Amniotic stem cell (primary cell): ENCODE measurements around the gene RIPOR1.

ENCODE experiments used
- DNase-seq: peaks from one replicate; lab custom pipeline; 2025; lab: John Stamatoyannopoulos, UW

RIPOR1 gene

GRCh38 chr16:67539691-67540635 lies 11.3 kb downstream of the RIPOR1 start:
- no peak for DNase-seq

- DNase-seq, result no peak
Observed at GRCh38 chr16:67540756-67541155, 12.1 kb downstream of the RIPOR1 start.

GRCh38 chr16:67541391-67542263 lies 13.0 kb downstream of the RIPOR1 start:
- no peak for DNase-seq

- no peak for DNase-seq
Observed at GRCh38 chr16:67542464-67542863, 13.8 kb downstream of the RIPOR1 start.

- DNase-seq, result no peak
Observed at GRCh38 chr16:67543036-67543435, 14.4 kb downstream of the RIPOR1 start.

- no peak for DNase-seq
Observed at GRCh38 chr16:67543582-67543981, 15.0 kb downstream of the RIPOR1 start.

GRCh38 chr16:67544329-67544841 lies 15.8 kb downstream of the RIPOR1 start:
- DNase-seq, result no peak

- DNase-seq, result no peak
Observed at GRCh38 chr16:67544844-67545664, 16.4 kb downstream of the RIPOR1 start.

- no peak for DNase-seq
Observed at GRCh38 chr16:67545665-67546024, 17.0 kb downstream of the RIPOR1 start.

- no peak for DNase-seq
Observed at GRCh38 chr16:67546091-67546501, 17.5 kb downstream of the RIPOR1 start.

- DNase-seq, result no peak
Observed at GRCh38 chr16:67546761-67547422, 18.3 kb downstream of the RIPOR1 start.

GRCh38 chr16:67547423-67548264 lies 19.0 kb downstream of the RIPOR1 start:
- no peak for DNase-seq

GRCh38 chr16:67548265-67549126 lies 19.9 kb downstream of the RIPOR1 start:
- no peak for DNase-seq

GRCh38 chr16:67549240-67549639 lies 20.6 kb downstream of the RIPOR1 start:
- no peak for DNase-seq

GRCh38 chr16:67549936-67550335 lies 21.3 kb downstream of the RIPOR1 start:
- no peak for DNase-seq

- DNase-seq, result no peak
Observed at GRCh38 chr16:67551091-67551490, 22.5 kb downstream of the RIPOR1 start.

GRCh38 chr16:67551972-67552371 lies 23.3 kb downstream of the RIPOR1 start:
- DNase-seq, result no peak

- no peak for DNase-seq
Observed at GRCh38 chr16:67552476-67552875, 23.8 kb downstream of the RIPOR1 start.

- DNase-seq, result no peak
Observed at GRCh38 chr16:67555795-67556212, 27.2 kb downstream of the RIPOR1 start.
